Hepatocyte (in vitro differentiated cells): ENCODE results near the gene SYNGAP1. TPM values are rescaled to one million over a fixed set of nuclear protein-coding genes. Genes with fewer than 3 reads are reported as not detected.

Experiments
- DNase-seq: peaks from one replicate; pipeline ENCODE4 v3.0.0-alpha.2; 2016; ENCODE audit warnings: low spot score
- H2AFZ ChIP-seq: fragments of 200-600 bp; sonication (generic); 2 replicates; pipeline ENCODE4 v1.6.0; 2016; ENCODE audit warnings: antibody characterized with exemption, mild to moderate bottlenecking
- H3K27ac ChIP-seq: fragments of 200-600 bp; sonication (generic); 2 replicates; pipeline ENCODE4 v1.5.1; 2016; ENCODE audit warnings: mild to moderate bottlenecking
- H3K27me3 ChIP-seq: fragments of 200-600 bp; sonication (generic); 2 replicates; pipeline ENCODE4 v1.6.1; 2016
- H3K36me3 ChIP-seq: fragments of 200-600 bp; sonication (generic); replicated peaks from 2 replicates; pipeline ENCODE4 v1.5.1; 2016; ENCODE audit warnings: low read depth; ENCODE audit not compliant: insufficient read depth
- H3K4me1 ChIP-seq: fragments of 200-600 bp; sonication (generic); 2 replicates; pipeline ENCODE4 v1.5.1; 2016; ENCODE audit warnings: mild to moderate bottlenecking, moderate library complexity; ENCODE audit not compliant: insufficient read depth
- H3K4me2 ChIP-seq: fragments of 200-600 bp; sonication (generic); 2 replicates; pipeline ENCODE4 v1.6.0; 2016
- H3K4me3 ChIP-seq: fragments of 200-600 bp; sonication (generic); 2 replicates; pipeline ENCODE4 v1.5.1; 2016; ENCODE audit warnings: mild to moderate bottlenecking
- H3K79me2 ChIP-seq: fragments of 200-600 bp; sonication (generic); 2 replicates; pipeline ENCODE4 v1.6.0; 2017; ENCODE audit warnings: mild to moderate bottlenecking
- H3K9me2 ChIP-seq: fragments of 200-600 bp; sonication (generic); replicated peaks from 2 replicates; pipeline ENCODE4 v1.6.0; 2017; ENCODE audit warnings: mild to moderate bottlenecking; ENCODE audit not compliant: insufficient read depth
- H3K9me3 ChIP-seq: fragments of 200-600 bp; sonication (generic); 2 replicates; pipeline ENCODE4 v1.5.1; 2016; ENCODE audit warnings: low read depth, mild to moderate bottlenecking
- H4K20me1 ChIP-seq: fragments of 200-600 bp; sonication (generic); 2 replicates; pipeline ENCODE4 v1.6.0; 2016; ENCODE audit warnings: mild to moderate bottlenecking; ENCODE audit not compliant: insufficient read depth, poor library complexity, severe bottlenecking
- EZH2 ChIP-seq: fragments of 200-600 bp; sonication (generic); IDR thresholded peaks from 2 replicates; pipeline ENCODE4 v1.6.1; 2016; ENCODE audit warnings: antibody characterized with exemption, mild to moderate bottlenecking, borderline replicate concordance
- EZH2phosphoT487 ChIP-seq: fragments of 200-600 bp; sonication (generic); IDR thresholded peaks from one replicate; pipeline ENCODE4 v1.6.1; 2018; ENCODE audit warnings: antibody characterized with exemption, mild to moderate bottlenecking, low read depth, moderate library complexity; ENCODE audit not compliant: unreplicated experiment, severe bottlenecking
- WGBS: methylation state at CpG from one replicate; pipeline ENCODE4 v1.1.6; 2016; ENCODE audit warnings: low lambda C conversion rate; ENCODE audit errors: missing lambda C conversion rate; 5-methylcytosine and 5-hydroxymethylcytosine counted together
- polyA plus RNA-seq: library from polyadenylated mRNA; unstranded; fragments of >200 nt; fragmentation: Nextera tagmentation; extraction: Ambion mirVana; gene quantifications from 2 replicates; pipeline ENCODE4 v1.2.1, GENCODE V29; 2016
- total RNA-seq: library from RNA; depleted of rRNA; stranded (reverse); fragments of >200 nt; gene quantifications from 2 replicates; pipeline ENCODE4 v1.2.3, GENCODE V29; 2014
- TF ChIP-seq, protein P1 (sequence below): fragments of 200-600 bp; sonication (generic); IDR thresholded peaks from 2 replicates; pipeline ENCODE4 v1.5.1; 2016; ENCODE audit warnings: antibody characterized with exemption, mild to moderate bottlenecking; ENCODE audit not compliant: poor library complexity

The SYNGAP1 gene
- total and polyA plus RNA-seq, 2 experiments from 2014 or later: 5.7 to 6.6 TPM

DNA sequence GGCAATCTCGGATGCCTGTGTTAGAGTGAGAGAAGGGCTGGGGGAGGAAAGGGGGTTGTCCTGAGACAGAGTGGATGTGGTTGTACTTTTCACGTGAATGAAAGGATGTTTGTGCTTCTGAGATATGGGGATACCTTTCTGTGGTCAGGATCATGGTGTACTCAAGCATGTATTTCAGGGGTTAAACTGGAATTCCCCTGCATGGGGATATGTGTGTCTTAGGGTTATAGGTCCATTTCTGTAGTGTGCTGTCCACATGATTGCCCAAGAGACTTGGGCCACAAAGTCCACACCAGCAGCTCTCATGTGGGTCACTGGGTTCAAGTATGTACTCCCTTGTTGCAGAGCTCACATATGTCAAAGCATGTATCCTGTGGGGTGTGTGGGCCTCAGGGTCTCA is 10.5 kb downstream of the SYNGAP1 start:
- H2AFZ ChIP-seq: no peak overlapping the region
- H3K79me2 ChIP-seq: peaks cover 48% of the 10 kb centered on the region
- no peak overlapping the region for H3K4me3 ChIP-seq
- 65% methylated on average over 2 of the region's 2 CpGs for WGBS
- peak overlapping the region; percentile 10 for H3K4me2 ChIP-seq
- H3K9me2 ChIP-seq: no peaks in the 10 kb centered on the region
- no peaks in the 10 kb centered on the region for H3K9me3 ChIP-seq
- TF ChIP-seq EZH2phosphoT487 (no peak), EZH2 (no peak)
- TF ChIP-seq, protein P1, sequence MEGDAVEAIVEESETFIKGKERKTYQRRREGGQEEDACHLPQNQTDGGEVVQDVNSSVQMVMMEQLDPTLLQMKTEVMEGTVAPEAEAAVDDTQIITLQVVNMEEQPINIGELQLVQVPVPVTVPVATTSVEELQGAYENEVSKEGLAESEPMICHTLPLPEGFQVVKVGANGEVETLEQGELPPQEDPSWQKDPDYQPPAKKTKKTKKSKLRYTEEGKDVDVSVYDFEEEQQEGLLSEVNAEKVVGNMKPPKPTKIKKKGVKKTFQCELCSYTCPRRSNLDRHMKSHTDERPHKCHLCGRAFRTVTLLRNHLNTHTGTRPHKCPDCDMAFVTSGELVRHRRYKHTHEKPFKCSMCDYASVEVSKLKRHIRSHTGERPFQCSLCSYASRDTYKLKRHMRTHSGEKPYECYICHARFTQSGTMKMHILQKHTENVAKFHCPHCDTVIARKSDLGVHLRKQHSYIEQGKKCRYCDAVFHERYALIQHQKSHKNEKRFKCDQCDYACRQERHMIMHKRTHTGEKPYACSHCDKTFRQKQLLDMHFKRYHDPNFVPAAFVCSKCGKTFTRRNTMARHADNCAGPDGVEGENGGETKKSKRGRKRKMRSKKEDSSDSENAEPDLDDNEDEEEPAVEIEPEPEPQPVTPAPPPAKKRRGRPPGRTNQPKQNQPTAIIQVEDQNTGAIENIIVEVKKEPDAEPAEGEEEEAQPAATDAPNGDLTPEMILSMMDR: no peak
- H4K20me1 ChIP-seq: no peaks in the 10 kb centered on the region
- no peaks in the 10 kb centered on the region for H3K36me3 ChIP-seq
- no peaks in the 10 kb centered on the region for H3K27me3 ChIP-seq
- peaks cover 43% of the 10 kb centered on the region for H3K4me1 ChIP-seq
- no peak for DNase-seq
- H3K27ac ChIP-seq: peak overlapping the region; percentile 26

DNA sequence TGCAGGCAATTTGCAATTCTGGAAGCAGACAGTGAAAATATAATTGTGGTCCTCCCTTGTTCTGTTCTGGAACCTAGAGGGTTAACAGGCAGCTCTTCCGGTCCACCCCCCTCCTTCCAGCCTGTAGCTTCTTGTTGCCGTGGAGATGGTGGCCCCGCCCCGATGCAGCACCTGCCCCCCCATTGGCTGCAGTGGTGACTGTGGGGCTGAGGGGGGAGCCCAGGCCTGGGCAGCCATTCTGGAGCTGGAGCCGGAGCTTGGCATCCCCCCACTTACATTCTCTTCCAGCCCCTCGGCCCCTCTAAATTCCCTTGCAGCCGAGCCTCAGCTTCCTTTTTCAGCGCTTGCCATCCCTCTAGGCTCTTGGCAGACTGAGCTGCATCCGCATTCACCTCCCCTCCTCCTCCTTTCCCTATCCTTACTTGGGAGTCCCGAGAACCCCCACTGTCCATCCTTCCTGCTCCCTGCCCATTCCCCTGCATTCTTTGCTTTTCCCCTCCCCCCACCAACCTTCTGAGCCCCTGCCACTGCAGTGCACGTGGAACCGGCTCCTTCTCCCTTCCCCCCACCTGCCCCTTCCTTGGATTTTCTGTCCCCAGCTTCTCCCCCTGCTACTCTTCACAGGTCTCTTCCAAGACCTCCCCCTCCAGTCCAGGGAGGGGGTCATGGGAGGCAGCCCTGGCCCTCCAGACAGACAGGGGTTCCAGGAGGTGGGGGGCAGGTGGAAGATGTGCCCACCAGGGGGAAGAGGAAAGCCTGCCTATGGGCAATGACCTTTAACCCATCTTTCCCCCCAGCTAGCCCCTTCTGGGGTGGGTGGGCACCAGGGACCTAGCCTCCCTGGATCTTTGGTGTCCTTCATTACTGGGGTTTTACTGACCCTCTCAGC is 11.4 kb downstream of the SYNGAP1 start:
- H3K4me2 ChIP-seq: peak overlapping the region; percentile 55
- DNase-seq: peak; percentile 78
- peaks cover 48% of the 10 kb centered on the region for H3K79me2 ChIP-seq
- H3K27me3 ChIP-seq: no peaks in the 10 kb centered on the region
- TF ChIP-seq EZH2: no peak
- TF ChIP-seq, protein P1: no peak
- peak overlapping the region; percentile 34 for H3K27ac ChIP-seq
- no peaks in the 10 kb centered on the region for H3K9me3 ChIP-seq
- H3K9me2 ChIP-seq: no peaks in the 10 kb centered on the region
- WGBS: 9% methylated on average over 10 of the region's 12 CpGs
- peaks cover 43% of the 10 kb centered on the region for H3K4me1 ChIP-seq
- H4K20me1 ChIP-seq: no peaks in the 10 kb centered on the region
- no peaks in the 10 kb centered on the region for H3K36me3 ChIP-seq
- no peak overlapping the region for H3K4me3 ChIP-seq
- H2AFZ ChIP-seq: no peak overlapping the region

DNA sequence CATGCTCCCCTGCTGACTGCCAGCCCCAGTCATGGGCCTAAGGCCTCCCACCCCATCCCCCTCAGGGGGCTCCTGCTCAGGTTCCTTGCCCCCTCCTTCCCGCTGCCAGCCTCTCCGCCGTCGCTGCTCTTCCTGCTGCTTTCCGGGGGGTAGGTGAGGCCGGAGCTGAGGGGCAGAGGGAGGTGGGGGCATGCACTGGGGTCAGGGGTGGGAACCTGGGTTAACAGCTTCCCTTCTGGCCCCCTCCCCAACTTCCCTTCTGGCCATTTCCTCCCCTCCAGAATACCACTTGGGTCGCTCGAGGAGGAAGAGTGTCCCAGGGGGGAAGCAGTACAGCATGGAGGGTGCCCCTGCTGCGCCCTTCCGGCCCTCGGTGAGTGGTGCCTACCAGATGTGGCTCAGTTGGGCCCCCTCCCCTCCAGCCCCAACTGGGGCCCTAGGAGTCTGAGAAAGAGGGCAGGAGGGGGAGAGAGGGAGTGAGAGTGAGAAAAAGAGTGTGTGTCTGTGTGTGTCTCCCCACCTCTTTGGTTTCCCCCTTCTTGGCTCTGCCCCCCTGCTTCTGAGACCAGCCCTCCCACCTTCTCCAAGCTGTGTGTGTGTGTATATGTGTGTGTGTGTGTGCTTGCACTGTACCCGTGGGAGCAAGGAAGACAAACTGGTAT is 12.1 kb downstream of the SYNGAP1 start:
- no peaks in the 10 kb centered on the region for H4K20me1 ChIP-seq
- no peaks in the 10 kb centered on the region for H3K9me2 ChIP-seq
- peak overlapping the region; percentile 55 for H3K4me2 ChIP-seq
- peaks cover 43% of the 10 kb centered on the region for H3K79me2 ChIP-seq
- H3K36me3 ChIP-seq: no peaks in the 10 kb centered on the region
- TF ChIP-seq, protein P1: no peak
- TF ChIP-seq EZH2phosphoT487: no peak
- no peak for TF ChIP-seq EZH2
- H3K9me3 ChIP-seq: no peaks in the 10 kb centered on the region
- no peaks in the 10 kb centered on the region for H3K27me3 ChIP-seq
- WGBS: 56% methylated on average over 9 of the region's 12 CpGs
- H3K4me3 ChIP-seq: no peak overlapping the region
- peaks cover 38% of the 10 kb centered on the region for H3K4me1 ChIP-seq
- H2AFZ ChIP-seq: no peak overlapping the region
- no peak overlapping the region for H3K27ac ChIP-seq
- DNase-seq: no peak
